ENCODE results near the gene MRPL23. TPM values are rescaled to one million over a fixed set of nuclear protein-coding genes. Genes with fewer than 3 reads are reported as not detected.

Gene MRPL23
- total RNA-seq, 1 experiment from 2014 or later: 232 TPM

DNA sequence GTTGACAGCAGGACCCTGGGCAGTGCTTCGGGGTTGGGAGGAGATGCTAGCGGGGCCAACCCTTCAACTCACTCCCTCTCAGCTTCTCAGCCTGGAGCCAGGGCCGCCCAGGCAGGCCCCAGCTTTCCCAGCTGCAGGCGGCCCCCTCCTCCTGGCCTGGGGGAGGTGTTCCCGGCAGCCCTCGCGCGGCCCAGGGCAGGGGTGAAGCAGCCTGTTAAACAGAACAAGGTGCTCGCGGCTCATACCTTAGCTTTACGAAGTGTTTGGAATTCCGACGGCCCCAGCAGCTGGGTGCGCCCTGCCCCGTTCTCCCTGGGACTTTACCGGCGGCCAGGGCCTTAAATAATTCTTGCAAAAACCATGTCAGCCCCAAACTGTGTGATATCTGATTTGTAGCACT is 17.2 kb downstream of the MRPL23 start:
- no peaks in the 10 kb centered on the region for H3F3A ChIP-seq (ENCODE audit: low read length, unreplicated experiment)
- no peaks in the 10 kb centered on the region for H3K27me3 ChIP-seq (ENCODE audit: low read length)
- no peaks in the 10 kb centered on the region for H3K9me3 ChIP-seq (ENCODE audit: low read length)
- POLR2A ChIA-PET (ENCODE audit: unreplicated experiment): no interaction called here
- no peak overlapping the region for H3K9ac ChIP-seq (ENCODE audit: low read length)
- H3K4me1 ChIP-seq (ENCODE audit: insufficient read depth, low read length): no peaks in the 10 kb centered on the region
- intact Hi-C loops (cut with micrococcal nuclease): no loop called here
- no peak overlapping the region for H3K4me2 ChIP-seq (ENCODE audit: low read length)
- no peaks in the 10 kb centered on the region for H3K9me2 ChIP-seq (replicated peaks; ENCODE audit: low read length)
- no TSS peak for BruUV-seq (replicated peaks)
- no peaks in the 10 kb centered on the region for H4K20me1 ChIP-seq (ENCODE audit: low read length)
- H3K4me3 ChIP-seq (ENCODE audit: low read length): no peak overlapping the region
- no peak for ATAC-seq
- no peaks in the 10 kb centered on the region for H3K79me2 ChIP-seq (ENCODE audit: low read length)
- H2AFZ ChIP-seq (ENCODE audit: low read length): no peak overlapping the region
- CTCF ChIA-PET: interaction anchor here (0.5 kb wide), 1 partner anchor 188 kb away, joined by 3 read pairs; no protein-coding TSS in a partner anchor
- no peak overlapping the region for H3K27ac ChIP-seq (ENCODE audit: low read length)
- no peaks in the 10 kb centered on the region for H3K36me3 ChIP-seq (ENCODE audit: low read depth, low read length)
- no peak for DNase-seq
- no peak for TF ChIP-seq EZH2phosphoT487 (IDR thresholded peaks at IDR 0.05; ENCODE audit: borderline replicate concordance, low read length)
- TF ChIP-seq, protein P1, sequence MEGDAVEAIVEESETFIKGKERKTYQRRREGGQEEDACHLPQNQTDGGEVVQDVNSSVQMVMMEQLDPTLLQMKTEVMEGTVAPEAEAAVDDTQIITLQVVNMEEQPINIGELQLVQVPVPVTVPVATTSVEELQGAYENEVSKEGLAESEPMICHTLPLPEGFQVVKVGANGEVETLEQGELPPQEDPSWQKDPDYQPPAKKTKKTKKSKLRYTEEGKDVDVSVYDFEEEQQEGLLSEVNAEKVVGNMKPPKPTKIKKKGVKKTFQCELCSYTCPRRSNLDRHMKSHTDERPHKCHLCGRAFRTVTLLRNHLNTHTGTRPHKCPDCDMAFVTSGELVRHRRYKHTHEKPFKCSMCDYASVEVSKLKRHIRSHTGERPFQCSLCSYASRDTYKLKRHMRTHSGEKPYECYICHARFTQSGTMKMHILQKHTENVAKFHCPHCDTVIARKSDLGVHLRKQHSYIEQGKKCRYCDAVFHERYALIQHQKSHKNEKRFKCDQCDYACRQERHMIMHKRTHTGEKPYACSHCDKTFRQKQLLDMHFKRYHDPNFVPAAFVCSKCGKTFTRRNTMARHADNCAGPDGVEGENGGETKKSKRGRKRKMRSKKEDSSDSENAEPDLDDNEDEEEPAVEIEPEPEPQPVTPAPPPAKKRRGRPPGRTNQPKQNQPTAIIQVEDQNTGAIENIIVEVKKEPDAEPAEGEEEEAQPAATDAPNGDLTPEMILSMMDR (conservative IDR thresholded peaks at IDR 0.05; ENCODE audit: low read depth, low read length): no peak
- no peak for TF ChIP-seq EZH2 (IDR thresholded peaks at IDR 0.05; ENCODE audit: low read length, unreplicated experiment)

DNA sequence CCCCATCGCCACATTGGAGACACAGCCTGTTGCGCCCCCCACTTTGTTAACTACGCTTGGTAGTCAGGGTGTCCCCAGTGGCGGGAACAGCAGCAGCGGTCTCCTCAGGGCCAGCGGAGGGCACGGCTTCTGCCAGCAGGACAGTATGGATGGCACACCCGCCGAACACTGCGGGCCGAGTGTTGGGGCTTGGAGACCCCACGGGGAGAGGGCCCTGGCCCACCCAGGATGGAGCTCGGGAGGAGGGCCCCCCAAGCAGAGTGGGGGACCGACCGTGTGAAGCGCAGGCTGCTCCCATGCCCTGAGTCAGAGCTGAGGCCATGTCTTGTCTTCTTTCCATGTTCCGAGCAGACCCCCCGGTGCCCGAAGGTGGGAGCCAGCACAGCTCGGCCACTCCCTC is 17.8 kb downstream of the MRPL23 start:
- H3K4me1 ChIP-seq (ENCODE audit: insufficient read depth, low read length): no peaks in the 10 kb centered on the region
- H3K9ac ChIP-seq (ENCODE audit: low read length): no peak overlapping the region
- intact Hi-C loops (cut with micrococcal nuclease): no loop called here
- TF ChIP-seq EZH2 (IDR thresholded peaks at IDR 0.05; ENCODE audit: low read length, unreplicated experiment): no peak
- no peak for TF ChIP-seq EZH2phosphoT487 (IDR thresholded peaks at IDR 0.05; ENCODE audit: borderline replicate concordance, low read length)
- TF ChIP-seq, protein P1 (conservative IDR thresholded peaks at IDR 0.05; ENCODE audit: low read depth, low read length): no peak
- CTCF ChIA-PET: interaction anchor here (0.5 kb wide), 1 partner anchor 187 kb away, joined by 3 read pairs; no protein-coding TSS in a partner anchor
- no peak overlapping the region for H3K27ac ChIP-seq (ENCODE audit: low read length)
- ATAC-seq (no peak), DNase-seq (no peak)
- no peaks in the 10 kb centered on the region for H3K27me3 ChIP-seq (ENCODE audit: low read length)
- H2AFZ ChIP-seq (ENCODE audit: low read length): no peak overlapping the region
- no peaks in the 10 kb centered on the region for H3K9me3 ChIP-seq (ENCODE audit: low read length)
- no peaks in the 10 kb centered on the region for H3F3A ChIP-seq (ENCODE audit: low read length, unreplicated experiment)
- H3K4me3 ChIP-seq (ENCODE audit: low read length): no peak overlapping the region
- H3K4me2 ChIP-seq (ENCODE audit: low read length): no peak overlapping the region
- POLR2A ChIA-PET (ENCODE audit: unreplicated experiment): no interaction called here
- no TSS peak for BruUV-seq (replicated peaks)
- H3K9me2 ChIP-seq (replicated peaks; ENCODE audit: low read length): no peaks in the 10 kb centered on the region
- H4K20me1 ChIP-seq (ENCODE audit: low read length): no peaks in the 10 kb centered on the region
- H3K36me3 ChIP-seq (ENCODE audit: low read depth, low read length): no peaks in the 10 kb centered on the region
- H3K79me2 ChIP-seq (ENCODE audit: low read length): no peaks in the 10 kb centered on the region

DNA sequence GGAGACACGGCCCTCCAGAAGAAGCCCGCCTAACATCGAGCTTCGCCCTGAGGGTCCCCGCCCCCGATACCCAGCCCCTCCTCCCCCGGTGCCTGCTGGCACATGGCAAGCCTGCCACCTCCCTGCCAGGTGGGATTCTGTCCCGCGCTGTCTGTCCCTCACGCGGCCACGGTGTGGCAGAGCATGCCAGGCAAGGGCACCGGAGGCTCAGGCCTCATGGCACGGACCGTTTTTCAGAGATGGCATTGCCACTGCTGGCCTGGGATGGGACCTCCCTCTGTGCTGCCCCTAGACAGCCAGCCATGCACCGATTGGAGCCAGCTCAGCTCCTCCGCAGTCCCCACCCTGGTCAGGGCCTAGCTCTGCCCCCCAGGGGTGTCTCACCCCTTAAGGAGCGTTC is 19.4 kb downstream of the MRPL23 start:
- ChIA-PET CTCF (no interaction called here), POLR2A (ENCODE audit: unreplicated experiment) (no interaction called here)
- no peak for ATAC-seq

More for the DNA sequence above, 19.4 kb downstream of the MRPL23 start:
- Histone ChIP-seq H3K4me1 (ENCODE audit: insufficient read depth, low read length) (no peaks in the 10 kb centered on the region), H3K9ac (ENCODE audit: low read length) (no peak overlapping the region), H3K27me3 (ENCODE audit: low read length) (no peaks in the 10 kb centered on the region), H3K27ac (ENCODE audit: low read length) (no peak overlapping the region), H2AFZ (ENCODE audit: low read length) (no peak overlapping the region), H3K9me3 (ENCODE audit: low read length) (no peaks in the 10 kb centered on the region), H3K36me3 (ENCODE audit: low read depth, low read length) (no peaks in the 10 kb centered on the region), H3F3A (ENCODE audit: low read length, unreplicated experiment) (no peaks in the 10 kb centered on the region), H3K4me3 (ENCODE audit: low read length) (no peak overlapping the region), H3K9me2 (replicated peaks; ENCODE audit: low read length) (no peaks in the 10 kb centered on the region), H4K20me1 (ENCODE audit: low read length) (no peaks in the 10 kb centered on the region), H3K79me2 (ENCODE audit: low read length) (no peaks in the 10 kb centered on the region), H3K4me2 (ENCODE audit: low read length) (no peak overlapping the region)
- no peak for DNase-seq
- no TSS peak for BruUV-seq (replicated peaks)
- intact Hi-C loops (cut with micrococcal nuclease): no loop called here
- TF ChIP-seq, protein P1 (conservative IDR thresholded peaks at IDR 0.05; ENCODE audit: low read depth, low read length): no peak
- TF ChIP-seq EZH2 (IDR thresholded peaks at IDR 0.05; ENCODE audit: low read length, unreplicated experiment): no peak
- no peak for TF ChIP-seq EZH2phosphoT487 (IDR thresholded peaks at IDR 0.05; ENCODE audit: borderline replicate concordance, low read length)
